Left ventricle myocardium inferior (tissue), 1 donor: ENCODE results near the gene TMEM212. TPM values are rescaled to one million over a fixed set of nuclear protein-coding genes. Genes with fewer than 3 reads are reported as not detected.

Source experiments
- DNase-seq: peaks from one replicate; pipeline ENCODE4 v3.0.0-alpha.2; 2020
- H3K27ac ChIP-seq: fragments of 200-600 bp; replicated peaks from 2 replicates; pipeline ENCODE4 v1.8.0; 2021
- H3K27me3 ChIP-seq: fragments of 200-600 bp; 2 replicates; pipeline ENCODE4 v1.8.0; 2021; ENCODE audit warnings: low read depth
- H3K36me3 ChIP-seq: fragments of 200-600 bp; 2 replicates; pipeline ENCODE4 v1.8.0; 2021
- H3K4me1 ChIP-seq: fragments of 200-600 bp; 2 replicates; pipeline ENCODE4 v1.8.0; 2021
- H3K4me3 ChIP-seq: fragments of 200-600 bp; 2 replicates; pipeline ENCODE4 v1.8.0; 2021; ENCODE audit warnings: mild to moderate bottlenecking, moderate library complexity
- H3K9me3 ChIP-seq: fragments of 200-600 bp; replicated peaks from 2 replicates; pipeline ENCODE4 v1.8.0; 2021
- intact Hi-C: fragments of 100-400 bp; cut with micrococcal nuclease; formaldehyde crosslinking; loops from one replicate; pipeline ENCODE4 v1.11.0; 2022
- total RNA-seq: library from RNA; stranded (reverse); fragmentation: NEBNext Ultra II Directional; extraction: Animal tissue kit (Norgen Biotek cat#: 25700); gene quantifications from one replicate; pipeline ENCODE4 v1.2.1, GENCODE V29; 2021
- TF ChIP-seq, protein P1 (sequence below): fragments of 200-600 bp; IDR thresholded peaks from 2 replicates; pipeline ENCODE4 v1.8.0; 2021; ENCODE audit warnings: antibody characterized with exemption, mild to moderate bottlenecking, borderline replicate concordance
- donor health status: DM: no; HTN: yes; CAD: no; lungs with severe emphysema.

The TMEM212 gene
- total RNA-seq, 1 donor from 2014 or later: not detected

DNA sequence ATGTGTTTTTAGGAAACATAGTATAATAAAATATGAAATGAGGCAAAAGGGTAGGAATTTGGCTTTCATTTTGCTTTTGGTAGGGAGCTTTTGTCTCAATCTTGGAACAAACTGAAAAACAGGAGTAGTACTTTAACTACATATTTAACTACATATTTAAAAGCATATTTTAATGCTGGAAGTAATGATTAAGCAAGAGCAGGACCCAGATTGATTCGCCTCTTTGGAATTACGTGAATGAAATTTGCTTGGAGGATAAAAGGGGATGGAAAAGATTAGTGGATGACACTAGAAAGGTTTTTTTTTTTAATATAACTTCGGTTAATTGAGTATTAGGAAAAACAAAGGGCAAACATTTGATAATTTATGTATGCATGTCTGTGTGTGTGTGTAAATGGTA is 11.2 kb upstream of the TMEM212 start:
- intact Hi-C loops: loop anchor here (10.0 kb wide), 2 partner anchors 203 to 503 kb away; partner anchors contain the start of gene FNDC3B
- TF ChIP-seq, protein P1, sequence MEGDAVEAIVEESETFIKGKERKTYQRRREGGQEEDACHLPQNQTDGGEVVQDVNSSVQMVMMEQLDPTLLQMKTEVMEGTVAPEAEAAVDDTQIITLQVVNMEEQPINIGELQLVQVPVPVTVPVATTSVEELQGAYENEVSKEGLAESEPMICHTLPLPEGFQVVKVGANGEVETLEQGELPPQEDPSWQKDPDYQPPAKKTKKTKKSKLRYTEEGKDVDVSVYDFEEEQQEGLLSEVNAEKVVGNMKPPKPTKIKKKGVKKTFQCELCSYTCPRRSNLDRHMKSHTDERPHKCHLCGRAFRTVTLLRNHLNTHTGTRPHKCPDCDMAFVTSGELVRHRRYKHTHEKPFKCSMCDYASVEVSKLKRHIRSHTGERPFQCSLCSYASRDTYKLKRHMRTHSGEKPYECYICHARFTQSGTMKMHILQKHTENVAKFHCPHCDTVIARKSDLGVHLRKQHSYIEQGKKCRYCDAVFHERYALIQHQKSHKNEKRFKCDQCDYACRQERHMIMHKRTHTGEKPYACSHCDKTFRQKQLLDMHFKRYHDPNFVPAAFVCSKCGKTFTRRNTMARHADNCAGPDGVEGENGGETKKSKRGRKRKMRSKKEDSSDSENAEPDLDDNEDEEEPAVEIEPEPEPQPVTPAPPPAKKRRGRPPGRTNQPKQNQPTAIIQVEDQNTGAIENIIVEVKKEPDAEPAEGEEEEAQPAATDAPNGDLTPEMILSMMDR: no peak

DNA sequence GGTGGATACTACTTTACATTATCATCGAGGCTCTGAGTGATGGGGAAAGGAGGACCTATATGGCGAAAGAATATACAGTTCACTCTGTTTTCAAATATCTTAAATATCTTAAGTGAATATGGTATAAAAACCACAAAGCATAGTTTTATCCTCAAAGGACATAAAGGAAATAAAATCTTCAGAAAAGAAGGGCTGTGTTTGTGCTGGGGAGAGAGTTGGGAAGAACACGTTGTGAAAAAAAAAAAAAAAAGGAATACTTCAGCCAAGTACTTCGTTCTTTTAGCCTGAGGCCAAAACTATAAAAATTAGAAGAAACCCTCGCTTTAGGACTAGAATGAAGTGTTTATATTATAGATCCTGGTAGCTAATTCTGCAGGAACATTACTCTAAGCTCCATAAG is 10.2 kb upstream of the TMEM212 start:
- peaks cover 77% of the 10 kb centered on the region for H3K4me1 ChIP-seq
- no peaks in the 10 kb centered on the region for H3K9me3 ChIP-seq
- H3K27me3 ChIP-seq: no peaks in the 10 kb centered on the region
- H3K4me3 ChIP-seq: no peak overlapping the region
- H3K27ac ChIP-seq: peak overlapping the region; percentile 85
- DNase-seq: no peak
- TF ChIP-seq, protein P1: no peak
- intact Hi-C loops: loop anchor here (10.0 kb wide), 2 partner anchors 202 to 502 kb away; partner anchors contain the start of gene FNDC3B
- H3K36me3 ChIP-seq: no peaks in the 10 kb centered on the region

More for the DNA sequence above, 11.2 kb upstream of the TMEM212 start:
- Histone ChIP-seq H3K4me1 (peaks cover 67% of the 10 kb centered on the region), H3K27ac (peak overlapping the region; percentile 85), H3K27me3 (no peaks in the 10 kb centered on the region), H3K9me3 (no peaks in the 10 kb centered on the region), H3K36me3 (no peaks in the 10 kb centered on the region), H3K4me3 (no peak overlapping the region)
- DNase-seq: no peak

DNA sequence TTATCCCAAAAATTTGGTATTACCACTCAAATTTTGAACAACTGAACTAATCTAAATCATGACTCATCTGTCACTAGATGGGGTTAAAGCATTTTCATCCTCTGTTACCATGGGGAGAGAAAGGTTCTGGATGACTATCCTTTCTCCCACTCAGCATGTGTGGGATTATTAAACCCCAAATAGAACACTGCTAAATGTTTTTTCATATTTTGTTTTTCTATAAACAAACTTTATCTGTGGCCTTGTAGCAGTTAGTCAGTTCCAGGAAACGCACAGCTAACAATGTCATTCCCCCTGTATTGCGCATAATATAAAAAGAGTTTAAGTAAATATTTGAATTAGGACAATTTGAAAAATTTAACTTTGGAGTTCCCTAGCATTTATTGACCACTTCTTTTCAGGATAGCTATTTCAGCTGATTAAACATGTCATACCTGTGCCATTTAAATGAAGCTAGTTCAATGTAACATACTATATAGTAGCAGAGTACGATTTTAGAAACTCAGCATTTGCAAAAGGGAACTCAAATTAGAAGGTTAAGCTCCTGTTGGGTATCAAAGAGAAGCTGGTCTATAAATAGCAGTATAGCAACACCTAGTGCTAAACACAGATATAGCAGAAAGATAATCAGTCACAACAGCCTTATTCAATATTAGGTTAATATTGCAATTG is 9.2 kb upstream of the TMEM212 start:
- no peaks in the 10 kb centered on the region for H3K36me3 ChIP-seq
- intact Hi-C loops: loop anchor here (10.0 kb wide), 2 partner anchors 201 to 501 kb away; partner anchors contain the start of gene FNDC3B
- H3K9me3 ChIP-seq: no peaks in the 10 kb centered on the region
- peaks cover 81% of the 10 kb centered on the region for H3K4me1 ChIP-seq
- DNase-seq: no peak
- H3K27me3 ChIP-seq: no peaks in the 10 kb centered on the region
- peak overlapping the region; percentile 85 for H3K27ac ChIP-seq
- TF ChIP-seq, protein P1: peak; percentile 46
- H3K4me3 ChIP-seq: no peak overlapping the region

DNA sequence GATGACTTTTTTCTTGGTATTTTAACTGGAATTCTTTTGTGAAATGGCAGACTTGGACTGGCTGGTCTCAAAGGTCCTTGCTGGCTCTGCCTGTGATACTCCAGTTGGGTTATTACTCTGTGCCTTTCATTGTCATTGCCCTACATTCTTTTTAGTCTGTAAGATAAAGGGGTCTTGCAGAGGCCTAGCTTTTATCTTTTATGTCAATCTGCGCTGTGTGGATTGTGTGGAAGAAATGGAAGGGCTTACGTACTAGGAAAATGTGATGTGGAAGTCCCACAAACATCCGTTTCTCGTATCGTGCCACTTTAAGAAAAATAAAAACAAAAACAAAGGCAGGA is 8.7 kb upstream of the TMEM212 start:
- H3K36me3 ChIP-seq: no peaks in the 10 kb centered on the region
- intact Hi-C loops: loop anchor here (10.0 kb wide), 2 partner anchors 200 to 500 kb away; partner anchors contain the start of gene FNDC3B
- no peak for DNase-seq
- H3K4me1 ChIP-seq: peaks cover 81% of the 10 kb centered on the region
- H3K27me3 ChIP-seq: no peaks in the 10 kb centered on the region
- no peak overlapping the region for H3K4me3 ChIP-seq
- no peaks in the 10 kb centered on the region for H3K9me3 ChIP-seq
- H3K27ac ChIP-seq: peak overlapping the region; percentile 85
- TF ChIP-seq, protein P1: no peak

DNA sequence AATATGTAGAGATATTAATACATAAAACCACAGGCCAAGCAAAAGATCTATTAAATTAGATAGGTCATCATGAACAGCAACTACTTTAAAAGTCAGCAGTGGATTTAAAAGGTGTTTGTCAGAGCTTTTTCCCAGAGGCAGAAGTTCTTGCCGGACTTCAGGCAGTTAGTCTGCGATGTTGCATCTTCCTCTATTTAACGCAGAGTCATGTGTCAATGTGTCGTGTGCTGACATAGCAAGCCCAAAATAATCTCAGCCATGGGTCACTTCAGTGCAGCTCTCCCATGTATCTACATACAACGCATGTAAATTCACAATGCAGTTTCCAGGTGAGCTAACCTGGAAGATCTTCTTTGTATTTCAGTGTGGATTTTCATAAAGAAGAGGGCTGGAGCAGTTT is 8.0 kb upstream of the TMEM212 start:
- Histone ChIP-seq H3K4me1 (peaks cover 76% of the 10 kb centered on the region), H3K27me3 (no peaks in the 10 kb centered on the region), H3K9me3 (no peaks in the 10 kb centered on the region), H3K4me3 (no peak overlapping the region), H3K27ac (peak overlapping the region; percentile 85), H3K36me3 (no peaks in the 10 kb centered on the region)
- intact Hi-C loops: loop anchor here (10.0 kb wide), 2 partner anchors 200 to 500 kb away; partner anchors contain the start of gene FNDC3B
- no peak for DNase-seq
- TF ChIP-seq, protein P1: no peak
